ENCODE measurements around the gene SLC50A1. TPM values are rescaled to one million over a fixed set of nuclear protein-coding genes. Genes with fewer than 3 reads are reported as not detected.
A peak's percentile ranks its signal among the peaks of the same experiment; 100 is the strongest.

SLC50A1 gene
- polyA plus RNA-seq, 1 donor (not counting 4 experiments of a cell fraction or from before 2014, with no cell fraction given), result 54.5 TPM

GRCh38 chr1:155086856-155087535 is 48.7 kb upstream of the SLC50A1 start:
- dilution Hi-C loops (cut with MboI; ENCODE audit: extremely low pct_ligation_motif_present, low sequenced_read_pairs), result no loop called here
- no peaks in the 10 kb centered on the region for H3K36me3 ChIP-seq (ENCODE audit: control insufficient read depth in 2 of 2, extremely low read depth in 1 of 2, insufficient read depth in 2 of 2, low read length in 2 of 2)
- FAIRE-seq, result no peak

GRCh38 chr1:155091071-155092051 is 44.3 kb upstream of the SLC50A1 start:
- H3K9ac ChIP-seq (ENCODE audit: control insufficient read depth, extremely low read depth, insufficient read depth, low read length), result peak overlapping the region; percentile 42
- peak overlapping the region; percentile 55 for H3K4me2 ChIP-seq (ENCODE audit: control insufficient read depth, extremely low read depth, insufficient read depth, low read depth, low read length)
- no peaks in the 10 kb centered on the region for H3K79me2 ChIP-seq (ENCODE audit: control insufficient read depth, insufficient read depth, low read length)
- dilution Hi-C loops (cut with MboI; ENCODE audit: extremely low pct_ligation_motif_present, low sequenced_read_pairs), result no loop called here
- peaks cover 3% of the 10 kb centered on the region for H3K27me3 ChIP-seq (ENCODE audit: control insufficient read depth, extremely low read depth, insufficient read depth, low read length)
- H3K9me1 ChIP-seq (ENCODE audit: control insufficient read depth, extremely low read depth, insufficient read depth, low read length), result no peaks in the 10 kb centered on the region
- no peak overlapping the region for H3K4me3 ChIP-seq (ENCODE audit: control insufficient read depth in 2 of 3, extremely low read depth in 1 of 3, insufficient read depth in 2 of 3, low read depth in 1 of 3, low read length in 3 of 3)
- no peak overlapping the region for H3K27ac ChIP-seq (ENCODE audit: control insufficient read depth, insufficient read depth, low read length)
- FAIRE-seq (no peak), DNase-seq (ENCODE audit: low read depth, low spot score) (no peak)
- H3K9me3 ChIP-seq (ENCODE audit: control insufficient read depth, low read depth, low read length), result no peaks in the 10 kb centered on the region
- H3K4me1 ChIP-seq (ENCODE audit: control insufficient read depth, extremely low read depth, insufficient read depth, low read length), result peaks cover 9% of the 10 kb centered on the region
- H4K20me1 ChIP-seq (ENCODE audit: control insufficient read depth, extremely low read depth, insufficient read depth, low read length), result no peaks in the 10 kb centered on the region
- H2AFZ ChIP-seq (ENCODE audit: control insufficient read depth, low read length), result peak overlapping the region; percentile 86
- no peaks in the 10 kb centered on the region for H3K36me3 ChIP-seq (ENCODE audit: control insufficient read depth in 2 of 2, extremely low read depth in 1 of 2, insufficient read depth in 2 of 2, low read length in 2 of 2)
- TF ChIP-seq EZH2 (IDR thresholded peaks at IDR 0.05; ENCODE audit: low read length) (no peak), CTCF (optimal IDR thresholded peaks at IDR 0.05 in 1 of 3, IDR thresholded peaks at IDR 0.05 in 1 of 3, conservative IDR thresholded peaks at IDR 0.05 in 1 of 3; ENCODE audit: extremely low read depth in 1 of 3, insufficient read depth in 2 of 3, low read length in 3 of 3) (peak; percentile 94 to 98 (median 96))

More at GRCh38 chr1:155086856-155087535, 48.7 kb upstream of the SLC50A1 start:
- Histone ChIP-seq H3K27me3 (ENCODE audit: control insufficient read depth, extremely low read depth, insufficient read depth, low read length) (peaks cover 7% of the 10 kb centered on the region), H4K20me1 (ENCODE audit: control insufficient read depth, extremely low read depth, insufficient read depth, low read length) (no peaks in the 10 kb centered on the region), H3K9me1 (ENCODE audit: control insufficient read depth, extremely low read depth, insufficient read depth, low read length) (no peaks in the 10 kb centered on the region), H3K27ac (ENCODE audit: control insufficient read depth, insufficient read depth, low read length) (no peak overlapping the region), H2AFZ (ENCODE audit: control insufficient read depth, low read length) (no peak overlapping the region), H3K9me3 (ENCODE audit: control insufficient read depth, low read depth, low read length) (no peaks in the 10 kb centered on the region), H3K4me1 (ENCODE audit: control insufficient read depth, extremely low read depth, insufficient read depth, low read length) (peaks cover 37% of the 10 kb centered on the region), H3K9ac (ENCODE audit: control insufficient read depth, extremely low read depth, insufficient read depth, low read length) (no peak overlapping the region), H3K4me2 (ENCODE audit: control insufficient read depth, extremely low read depth, insufficient read depth, low read depth, low read length) (no peak overlapping the region), H3K4me3 (ENCODE audit: control insufficient read depth in 2 of 3, extremely low read depth in 1 of 3, insufficient read depth in 2 of 3, low read depth in 1 of 3, low read length in 3 of 3) (no peak overlapping the region), H3K79me2 (ENCODE audit: control insufficient read depth, insufficient read depth, low read length) (no peaks in the 10 kb centered on the region)
- DNase-seq (ENCODE audit: low read depth, low spot score), result no peak
- no peak for TF ChIP-seq CTCF (optimal IDR thresholded peaks at IDR 0.05 in 1 of 3, IDR thresholded peaks at IDR 0.05 in 1 of 3, conservative IDR thresholded peaks at IDR 0.05 in 1 of 3; ENCODE audit: extremely low read depth in 1 of 3, insufficient read depth in 2 of 3, low read length in 3 of 3)
- no peak for TF ChIP-seq EZH2 (IDR thresholded peaks at IDR 0.05; ENCODE audit: low read length)
